GM18861 (cell line): Measurements from ENCODE around the gene MB21D2.

ENCODE experiments used
- ATAC-seq: cut with Tn5 transposase; IDR thresholded peaks from one replicate; pipeline ENCODE4 v1.9.1; 2021; ENCODE audit not compliant: unreplicated experiment

MB21D2 gene

DNA sequence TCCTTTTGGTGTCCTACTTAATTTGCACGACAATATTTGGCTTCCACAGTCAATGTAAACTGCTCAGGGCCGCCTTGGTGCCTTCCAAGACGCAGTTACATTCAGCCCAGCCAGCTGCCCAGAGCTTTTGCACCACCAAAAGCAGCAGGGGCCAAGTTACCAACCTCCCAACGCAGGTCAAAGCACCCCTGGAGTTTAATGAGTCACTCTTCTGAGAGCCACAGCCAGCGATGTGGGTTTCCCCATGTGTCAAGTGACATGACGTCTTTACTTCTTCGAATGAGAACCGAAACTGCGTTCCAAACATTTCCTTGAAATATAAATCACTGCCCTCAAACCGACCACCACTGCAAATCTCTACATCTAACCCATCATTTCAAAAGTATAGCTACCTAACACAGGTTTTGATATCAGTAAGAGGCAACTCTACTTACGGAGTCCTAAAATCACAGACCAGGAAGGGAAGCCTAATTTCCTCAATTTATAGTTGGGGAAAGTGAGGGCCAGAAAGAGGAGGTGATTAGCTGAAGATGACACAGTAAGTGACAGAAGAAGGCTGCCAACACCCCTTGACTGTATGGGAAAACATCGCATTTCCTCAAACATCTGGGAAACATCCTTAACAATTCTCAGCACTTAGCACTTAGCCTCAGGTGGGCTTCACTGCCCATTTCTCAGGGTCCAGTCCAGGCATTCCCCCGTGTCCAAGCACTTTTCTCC, 24.5 kb downstream of the MB21D2 start:
- peak; percentile 94 for ATAC-seq

DNA sequence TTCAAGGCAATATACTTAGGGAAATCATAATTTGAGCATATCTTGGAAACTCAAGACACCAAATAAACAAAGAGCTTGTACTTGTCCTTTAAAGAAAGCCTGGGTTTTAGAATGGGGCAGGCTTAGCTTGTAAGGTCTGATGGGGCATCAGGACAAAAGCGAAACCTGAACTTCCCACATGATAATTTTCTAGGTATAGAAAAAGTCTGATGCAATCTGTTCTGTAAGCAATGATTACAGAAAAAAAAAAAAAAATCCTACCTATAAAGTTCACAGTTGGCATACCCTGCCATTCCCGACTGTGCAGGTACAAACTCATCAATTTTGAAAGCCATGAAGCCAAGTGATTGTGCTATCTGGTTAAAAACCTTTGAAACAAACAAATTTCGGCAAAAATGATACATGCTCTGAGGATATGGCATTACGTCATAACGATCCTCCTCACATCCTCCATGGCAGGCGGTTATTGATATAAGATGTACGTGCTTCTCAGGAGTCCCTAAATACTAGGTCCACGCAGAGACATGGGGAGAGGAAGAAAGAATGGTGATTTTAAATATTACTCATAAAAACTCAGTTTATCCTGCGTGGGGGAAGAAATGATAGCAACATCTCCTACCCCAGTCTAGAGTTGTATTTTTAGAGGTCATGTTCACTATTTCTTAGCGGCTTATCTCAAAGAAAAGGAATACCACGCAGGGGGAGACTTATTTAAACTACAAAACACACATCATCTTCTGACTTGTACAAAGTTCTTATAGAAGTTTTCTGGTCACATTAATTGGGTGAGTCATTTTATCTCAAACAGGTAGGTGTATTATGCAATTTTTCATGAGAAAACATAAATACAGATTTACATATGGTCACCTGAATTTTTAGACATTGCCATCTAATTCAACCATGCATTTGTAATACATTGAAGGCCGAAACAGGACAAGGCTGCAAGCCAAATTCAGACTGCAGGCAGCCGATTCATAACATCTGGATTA, 27.0 kb downstream of the MB21D2 start:
- no peak for ATAC-seq

DNA sequence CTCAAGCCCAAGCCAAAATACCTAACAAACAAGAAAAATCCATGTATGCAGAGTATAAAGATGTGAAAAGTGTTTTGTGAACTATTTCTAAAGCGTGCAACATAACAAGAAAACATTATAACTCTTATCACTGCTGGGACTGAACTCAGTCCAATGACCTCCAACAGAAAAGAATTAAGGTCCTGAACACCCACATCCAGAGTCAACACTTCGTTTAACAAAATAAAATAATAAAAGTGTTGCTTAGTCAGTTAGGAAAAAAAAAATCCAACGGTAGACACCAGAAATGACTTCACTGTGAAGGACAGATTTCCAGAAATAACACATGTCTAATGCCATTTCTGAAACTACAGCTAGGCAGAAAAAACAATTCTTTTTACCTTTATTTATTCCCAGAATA, 28.0 kb downstream of the MB21D2 start:
- no peak for ATAC-seq

DNA sequence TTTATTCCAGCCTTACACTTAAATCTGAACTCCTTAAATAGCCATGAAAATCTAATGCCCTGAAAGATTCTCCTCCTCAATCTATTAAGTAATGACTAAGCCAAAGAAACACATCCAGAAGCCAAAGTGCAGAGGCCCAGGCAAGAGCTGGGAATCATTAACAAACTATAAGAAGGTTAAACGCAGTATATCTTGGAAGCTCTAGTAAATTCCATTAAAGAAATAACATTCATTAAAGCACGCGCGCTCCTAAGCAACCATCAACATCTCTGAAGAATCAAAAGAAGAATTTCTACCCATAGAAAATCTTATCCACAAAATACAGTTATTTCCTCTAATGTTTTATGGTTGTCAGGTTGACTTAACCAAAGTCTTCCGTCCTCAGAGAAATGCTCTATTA, 29.5 kb downstream of the MB21D2 start:
- no peak for ATAC-seq

DNA sequence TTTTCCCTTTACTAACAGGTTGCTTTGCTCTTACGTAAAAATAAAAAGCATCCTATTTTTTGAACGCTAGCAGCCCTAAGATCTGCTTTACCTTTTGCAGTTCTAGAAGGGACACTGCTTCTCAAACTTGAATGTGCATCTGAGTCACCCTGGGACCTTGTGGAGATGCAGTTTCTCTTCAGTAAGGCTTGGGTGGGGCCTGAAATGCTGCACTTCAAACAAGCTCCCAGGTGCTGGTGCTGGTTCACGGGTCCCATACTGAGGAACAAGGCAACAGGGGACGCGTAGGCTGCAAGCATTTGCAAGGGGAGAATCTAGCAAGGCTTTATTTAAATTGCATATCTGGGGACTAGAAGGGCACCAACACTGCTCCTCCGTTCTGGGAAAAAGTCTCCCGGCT, 30.0 kb downstream of the MB21D2 start:
- ATAC-seq, result no peak

DNA sequence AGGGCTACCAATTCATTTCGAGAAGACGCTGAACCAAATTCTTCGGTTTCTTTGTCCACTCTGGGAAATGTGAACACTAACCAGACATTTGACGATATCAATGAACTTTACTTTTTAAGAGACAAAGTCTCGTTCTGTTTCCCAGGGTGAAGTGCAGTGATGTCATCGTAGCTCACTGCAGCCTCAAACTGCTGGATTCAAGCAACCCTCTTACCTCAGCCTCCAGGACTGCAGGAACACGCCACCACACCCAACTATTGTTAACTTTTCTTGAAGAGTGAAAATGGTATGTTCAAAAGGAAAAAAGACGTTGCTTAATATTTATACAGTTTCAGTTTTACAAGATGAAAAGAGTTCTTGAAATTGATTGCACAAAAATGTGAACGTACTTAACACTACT, 30.6 kb downstream of the MB21D2 start:
- no peak for ATAC-seq

DNA sequence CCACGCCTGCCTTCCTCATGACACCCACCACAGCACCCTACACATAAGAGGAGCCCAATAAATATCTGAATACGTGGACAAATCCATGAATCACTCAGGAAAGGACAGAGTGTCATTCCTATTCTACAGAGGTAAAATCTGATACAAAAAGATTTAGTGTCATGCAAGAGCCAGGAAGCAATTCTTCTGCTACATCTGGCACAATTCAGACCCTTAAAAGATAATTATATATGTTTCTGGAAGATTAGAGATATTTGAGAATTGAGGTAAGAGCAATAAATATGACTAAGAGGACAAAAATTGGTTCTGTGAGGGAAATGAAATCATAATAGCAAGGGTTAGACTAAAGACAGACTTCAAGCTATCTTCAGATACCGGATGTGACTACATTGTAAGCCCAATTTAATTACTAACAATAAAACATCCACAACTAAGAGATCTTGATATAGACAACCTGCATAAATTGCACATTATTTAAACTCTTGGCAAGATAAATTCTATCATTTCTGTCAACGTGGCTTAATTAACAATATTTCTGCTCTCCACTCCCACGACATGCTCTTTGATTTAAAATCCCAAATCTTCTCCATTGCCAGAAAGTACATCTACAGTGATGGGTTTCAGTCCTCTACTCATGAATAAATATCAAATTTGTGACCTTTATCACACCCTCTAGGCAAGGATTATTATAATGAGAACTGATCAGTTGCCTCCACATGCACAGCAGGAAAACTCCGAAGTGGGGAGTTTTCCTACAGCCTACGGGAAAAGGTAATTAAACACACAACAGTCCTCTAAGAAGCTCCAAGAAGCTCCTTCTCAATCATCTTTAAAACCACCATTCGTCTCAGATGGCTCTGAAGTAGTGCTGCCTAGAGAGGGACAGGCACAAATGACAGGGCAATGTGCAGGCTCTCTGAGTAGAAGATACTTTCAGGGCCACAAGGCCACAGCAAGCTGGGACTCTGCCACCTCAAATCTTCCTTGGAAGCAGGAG, 32.6 kb downstream of the MB21D2 start:
- ATAC-seq, result no peak

DNA sequence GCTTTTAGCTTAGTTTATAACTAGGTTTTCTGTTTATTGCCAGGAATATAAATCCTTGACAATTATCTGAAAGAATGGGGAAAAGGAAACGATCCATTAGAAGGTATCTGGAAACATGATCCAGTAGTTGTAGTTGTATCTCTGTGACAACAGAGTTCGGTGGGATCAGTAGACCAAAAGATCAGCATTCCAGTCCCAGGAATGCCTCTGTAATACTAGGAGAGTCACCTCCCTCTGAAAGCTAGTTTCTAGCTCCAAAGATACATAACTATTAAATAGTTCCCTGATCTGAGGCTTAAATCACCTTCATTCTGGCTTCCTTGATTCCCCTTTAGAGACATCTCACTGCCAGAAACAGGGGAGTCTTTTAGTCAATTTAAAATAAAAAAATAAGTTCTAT, 34.1 kb downstream of the MB21D2 start:
- ATAC-seq, result no peak

DNA sequence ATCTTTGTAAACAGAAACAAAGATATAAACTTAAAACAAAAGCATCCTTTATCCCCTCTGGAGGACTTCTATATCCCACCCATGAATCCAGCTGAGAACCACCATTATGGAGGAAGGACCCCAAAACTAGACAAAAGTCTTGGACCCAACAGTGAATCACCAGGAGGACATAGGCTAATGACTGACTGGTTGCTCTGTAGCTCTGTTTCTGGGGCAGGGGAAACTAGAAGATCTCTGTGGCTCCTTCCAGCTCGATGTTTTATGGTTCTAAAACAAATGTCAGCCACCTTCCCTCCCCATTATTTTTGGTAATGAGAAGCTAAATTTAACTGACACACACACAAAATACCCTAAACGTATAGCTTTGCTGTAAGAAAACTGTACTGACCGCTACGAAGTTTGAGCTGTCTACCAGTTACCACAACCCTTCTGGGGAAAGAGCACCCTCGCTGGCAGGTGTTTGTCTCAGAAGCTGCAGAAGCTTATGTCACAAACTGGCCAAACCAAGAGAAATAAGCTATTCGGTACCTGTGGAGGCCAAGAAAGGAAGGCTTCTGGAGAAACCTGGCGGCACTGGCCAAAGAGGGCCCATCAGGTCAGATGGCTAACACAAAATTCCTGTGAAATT, 36.4 kb downstream of the MB21D2 start:
- ATAC-seq, result no peak

DNA sequence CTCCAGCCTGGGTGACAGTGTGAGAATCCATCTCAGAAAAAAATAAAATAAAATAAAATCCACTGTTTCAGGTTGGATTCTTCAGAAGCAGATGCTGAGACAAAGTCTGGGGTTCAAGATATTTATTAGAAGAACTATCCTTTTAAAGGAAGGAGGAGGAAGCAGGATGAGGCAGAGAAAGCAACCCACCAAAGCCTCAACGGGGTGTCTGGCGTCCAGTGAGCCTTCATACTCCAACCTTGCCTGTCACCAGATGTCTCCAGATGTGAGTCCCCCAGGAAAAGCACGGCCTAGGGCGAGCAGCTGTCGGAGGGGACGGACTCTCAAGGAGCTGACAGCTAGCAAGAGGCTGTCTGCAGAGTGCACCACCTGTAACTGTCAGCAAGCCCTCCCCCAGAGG, 37.3 kb downstream of the MB21D2 start:
- ATAC-seq, result no peak

DNA sequence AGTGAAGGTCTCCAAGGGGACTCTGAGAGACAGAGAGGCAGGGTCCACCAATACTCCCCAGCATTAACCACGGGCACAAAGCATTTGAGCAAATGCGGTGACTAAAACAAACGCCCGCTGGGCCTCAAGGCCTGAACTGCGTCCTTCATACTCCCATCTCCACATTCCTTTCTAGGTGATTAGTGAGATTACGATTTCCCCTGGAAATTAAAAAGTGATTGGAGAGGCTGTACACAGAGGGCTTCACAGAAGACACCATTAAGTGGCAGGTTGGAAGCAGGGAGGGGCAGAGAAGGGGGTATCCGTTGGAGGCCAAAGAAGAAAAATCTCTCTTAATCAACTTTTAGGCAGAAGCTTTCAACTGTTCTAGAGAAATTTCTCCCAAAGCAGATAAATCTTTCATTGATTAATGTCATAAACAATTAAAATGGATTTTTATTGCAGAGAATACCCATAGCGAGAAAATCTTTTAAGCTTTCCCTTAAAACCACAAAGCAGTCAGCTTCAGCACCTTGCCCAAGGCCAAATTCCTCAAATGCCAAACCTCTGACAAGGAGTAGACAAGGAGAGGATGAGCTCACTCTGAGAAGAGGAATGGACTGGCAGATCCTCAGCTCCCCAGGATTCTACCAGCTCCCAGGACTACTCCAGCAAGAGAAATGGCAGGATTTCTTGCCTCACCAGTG, 38.2 kb downstream of the MB21D2 start:
- ATAC-seq, result no peak

DNA sequence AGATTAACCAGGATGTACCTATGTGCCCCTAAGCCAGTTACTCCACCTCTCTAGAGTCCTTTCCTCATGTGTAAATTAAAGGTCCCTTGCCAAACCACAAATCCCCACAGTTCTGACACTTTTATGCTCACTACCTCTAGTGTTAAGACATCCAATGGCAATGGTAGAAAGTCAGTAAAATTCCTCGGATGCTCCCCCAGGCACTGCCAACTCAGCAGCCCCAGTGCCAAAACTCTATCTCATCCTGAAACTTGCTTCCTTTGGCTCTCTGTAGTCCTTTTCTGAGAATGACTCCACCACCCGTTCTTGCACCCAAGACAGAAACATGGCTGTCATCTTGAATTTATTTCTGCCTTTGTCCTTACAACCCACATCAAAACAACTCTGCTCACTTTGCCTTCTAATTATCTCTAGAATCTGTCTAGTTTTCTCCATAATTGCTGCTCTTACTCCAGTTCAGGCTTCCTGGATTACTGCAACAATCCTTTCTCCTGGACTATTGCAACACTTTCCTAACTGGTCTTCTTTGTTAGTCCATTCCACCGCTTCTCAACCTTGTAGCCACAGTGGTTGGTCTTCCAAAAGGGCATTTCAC, 41.6 kb downstream of the MB21D2 start:
- no peak for ATAC-seq

DNA sequence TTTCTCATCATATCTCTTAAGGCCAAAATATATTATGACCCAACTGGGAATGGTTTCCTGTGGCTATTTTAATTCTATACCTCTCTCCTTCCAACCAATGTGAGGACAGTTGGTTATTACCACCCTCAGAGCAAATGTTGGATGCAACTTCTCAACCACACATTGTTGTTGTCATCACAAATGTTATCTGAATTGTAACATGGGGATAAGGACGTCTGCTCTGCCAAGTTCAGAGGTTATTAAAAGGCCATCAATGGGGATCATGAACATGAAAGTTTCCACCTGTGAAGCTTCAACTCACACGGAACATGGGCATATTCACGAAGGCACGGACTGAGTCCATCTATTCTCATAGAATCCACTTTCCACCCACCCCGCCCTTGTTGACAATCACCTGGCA, 46.8 kb downstream of the MB21D2 start:
- ATAC-seq, result no peak

DNA sequence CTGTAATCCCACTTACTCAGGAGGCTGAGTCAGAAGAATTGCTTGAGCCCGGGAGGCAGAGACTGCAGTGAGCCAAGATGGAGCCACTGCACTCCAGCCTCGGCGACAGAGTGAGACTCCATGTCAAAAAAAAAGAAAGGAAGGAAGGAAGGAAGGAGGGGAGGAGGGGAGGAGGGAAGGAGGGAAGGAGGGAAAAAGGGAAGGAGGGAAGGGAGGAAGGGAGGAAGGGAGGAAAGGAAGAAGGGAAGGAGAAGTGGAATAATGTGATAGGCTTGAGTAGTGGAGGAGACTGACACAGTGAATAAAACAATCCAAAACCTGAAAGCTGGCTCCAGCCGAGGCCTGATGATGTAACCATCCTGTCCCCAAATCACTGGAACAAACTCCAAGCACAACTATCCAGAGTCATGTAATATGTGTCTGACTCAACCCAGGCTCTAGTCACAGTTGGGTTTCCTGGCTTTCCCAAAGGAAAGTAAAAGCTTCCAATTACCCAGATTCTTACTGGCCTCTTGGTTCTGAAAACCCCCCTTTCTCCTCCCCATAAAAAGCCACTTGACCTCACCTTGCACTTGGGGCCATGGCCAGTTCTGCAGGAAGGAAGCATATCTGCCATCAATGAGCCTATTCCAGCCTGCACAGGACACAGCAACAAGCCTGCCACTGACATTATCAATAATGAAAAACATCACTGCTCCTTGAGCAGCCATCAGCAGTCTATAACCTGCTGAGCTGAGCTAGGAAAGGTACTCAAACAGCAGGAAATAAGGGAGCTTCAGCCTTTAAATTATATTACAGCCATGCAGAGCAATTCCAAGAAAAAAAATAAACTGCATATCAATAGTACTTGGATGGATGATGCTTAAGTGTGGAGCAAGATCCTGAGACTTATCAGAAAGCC, 48.3 kb downstream of the MB21D2 start:
- ATAC-seq, result no peak

DNA sequence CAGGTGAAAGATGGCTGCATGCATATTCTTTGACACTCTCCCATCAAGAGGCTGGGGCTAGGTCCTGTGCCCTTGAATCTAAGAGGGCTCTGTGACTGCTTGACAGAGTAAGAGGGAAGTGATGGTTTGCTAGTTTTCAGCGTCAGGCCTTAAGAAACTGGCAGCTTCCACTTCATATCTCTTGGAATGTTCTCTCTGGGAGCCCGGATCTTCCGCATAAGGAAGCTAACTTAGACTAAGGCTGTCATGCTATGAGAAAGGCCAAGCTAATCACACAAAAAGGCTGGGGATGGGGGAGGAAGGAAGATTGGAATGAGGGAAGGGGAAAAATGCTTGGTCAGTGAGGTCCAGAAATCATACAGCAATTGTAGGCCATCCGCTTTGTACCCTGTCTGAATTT, 50.0 kb downstream of the MB21D2 start:
- ATAC-seq, result no peak

DNA sequence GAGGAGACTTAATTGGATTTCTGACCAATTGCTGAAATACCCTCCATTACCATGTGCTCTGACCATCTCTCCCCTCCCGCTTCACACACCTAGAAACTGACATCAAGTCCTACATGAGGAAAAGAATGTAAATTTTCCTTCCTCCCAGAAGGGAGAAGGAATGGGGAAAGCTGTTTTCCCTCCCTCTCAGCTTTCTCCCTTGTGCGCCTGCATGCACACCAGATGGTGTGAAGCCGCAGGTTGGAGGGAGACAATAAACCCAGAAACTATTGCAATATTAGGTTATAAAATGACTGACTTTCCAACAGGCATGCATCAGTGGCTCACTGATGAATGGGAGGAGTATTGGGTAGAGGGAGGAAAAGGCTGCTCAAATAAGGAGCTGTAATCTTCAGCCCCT, 50.9 kb downstream of the MB21D2 start:
- ATAC-seq, result no peak

DNA sequence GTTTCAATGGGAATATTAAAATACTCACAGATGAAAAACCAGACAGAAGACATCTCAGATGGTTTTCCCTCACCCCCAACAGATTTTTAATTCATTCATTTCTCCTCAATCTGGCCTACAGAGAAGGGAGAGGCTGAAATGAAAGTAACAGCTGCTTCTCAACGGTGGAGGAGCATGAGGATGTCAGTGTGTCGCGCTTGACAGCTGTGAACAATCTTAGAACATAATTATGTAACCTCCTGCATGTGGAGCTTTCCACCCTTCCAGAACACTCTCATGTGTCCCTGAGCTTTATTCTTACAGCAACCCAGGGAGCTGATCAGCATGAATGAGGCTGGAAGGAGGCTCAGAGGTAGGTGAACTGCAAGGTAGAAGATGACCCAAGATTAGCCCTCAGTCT, 52.7 kb downstream of the MB21D2 start:
- ATAC-seq, result peak; percentile 70

DNA sequence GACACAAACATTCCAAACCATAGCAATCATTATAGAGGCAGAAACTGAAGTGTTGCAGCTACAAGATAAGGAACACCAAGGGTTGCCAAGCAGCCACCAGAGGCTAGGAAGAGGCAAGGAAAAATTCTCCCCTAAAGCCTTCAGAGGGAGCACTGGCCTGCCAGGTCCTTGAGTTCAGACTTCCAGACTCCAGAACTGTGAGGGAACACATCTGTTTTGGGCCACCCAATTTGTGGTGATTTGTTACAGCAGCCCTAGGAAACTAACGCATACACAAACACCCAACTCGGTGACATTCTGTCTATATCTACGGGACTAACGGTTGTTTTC, 54.6 kb downstream of the MB21D2 start:
- ATAC-seq, result no peak
